ENCODE data around the gene TYW1B. TPM values are rescaled to one million over a fixed set of nuclear protein-coding genes. Genes with fewer than 3 reads are reported as not detected.
"Not testable (repeated sequence)": the region's sequence is repeated elsewhere in the genome, so short reads cannot be mapped to it uniquely, and the experiment has no call there.

TYW1B gene
- total and polyA plus RNA-seq, 11 donors, result 0.44 to 5.7 (median 1.9) TPM

DNA sequence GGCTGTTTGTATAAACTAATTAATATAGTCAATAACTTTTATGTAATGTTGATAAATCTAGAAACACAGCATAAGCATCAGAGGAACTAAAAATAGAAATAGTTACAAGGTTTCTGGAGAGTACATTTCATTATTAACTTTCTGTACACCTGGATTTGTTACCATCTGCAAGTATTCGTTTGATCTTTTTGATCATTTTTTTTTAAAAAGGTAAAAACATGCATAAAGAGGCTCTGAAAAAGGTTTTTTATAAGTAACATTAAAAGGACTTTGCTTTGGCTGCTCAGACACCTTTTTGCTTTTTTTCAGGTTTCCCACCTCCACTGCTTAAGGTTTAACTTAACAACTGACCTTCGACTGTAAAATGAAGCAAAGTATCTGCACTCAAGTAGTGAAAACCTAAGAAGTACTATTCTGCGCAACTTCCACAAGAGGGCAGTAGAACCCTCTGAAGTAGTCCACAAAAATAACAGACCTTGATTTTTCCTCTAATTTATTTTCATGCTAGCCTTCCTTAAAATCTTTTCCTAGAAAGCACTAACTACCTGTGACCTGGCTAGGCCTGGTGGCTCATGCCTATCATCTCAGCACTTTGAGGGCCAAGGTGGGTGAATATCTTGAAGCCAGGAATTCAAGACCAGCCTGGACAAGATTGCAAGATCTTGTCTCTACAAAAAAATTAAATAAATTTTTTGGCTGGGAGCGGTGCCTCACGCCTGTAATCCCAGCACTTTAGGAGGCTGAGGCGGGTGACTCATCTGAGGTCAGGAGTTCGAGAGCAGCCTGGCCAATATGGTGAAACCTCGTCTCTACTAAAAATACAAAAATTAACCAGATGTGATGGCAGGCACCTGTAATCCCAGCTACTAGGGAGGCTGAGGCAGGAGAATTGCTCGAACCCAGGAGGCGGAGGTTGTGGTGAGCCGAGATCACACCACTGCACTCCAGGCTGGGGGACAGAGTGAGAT lies 4.0 kb downstream of the TYW1B start:
- ATAC-seq, H3K27me3 ChIP-seq, H3K27ac ChIP-seq, H3K36me3 ChIP-seq, H3K9me3 ChIP-seq, DNase-seq, H3K4me3 ChIP-seq: not testable (repeated sequence)
- TF ChIP-seq, protein P1, sequence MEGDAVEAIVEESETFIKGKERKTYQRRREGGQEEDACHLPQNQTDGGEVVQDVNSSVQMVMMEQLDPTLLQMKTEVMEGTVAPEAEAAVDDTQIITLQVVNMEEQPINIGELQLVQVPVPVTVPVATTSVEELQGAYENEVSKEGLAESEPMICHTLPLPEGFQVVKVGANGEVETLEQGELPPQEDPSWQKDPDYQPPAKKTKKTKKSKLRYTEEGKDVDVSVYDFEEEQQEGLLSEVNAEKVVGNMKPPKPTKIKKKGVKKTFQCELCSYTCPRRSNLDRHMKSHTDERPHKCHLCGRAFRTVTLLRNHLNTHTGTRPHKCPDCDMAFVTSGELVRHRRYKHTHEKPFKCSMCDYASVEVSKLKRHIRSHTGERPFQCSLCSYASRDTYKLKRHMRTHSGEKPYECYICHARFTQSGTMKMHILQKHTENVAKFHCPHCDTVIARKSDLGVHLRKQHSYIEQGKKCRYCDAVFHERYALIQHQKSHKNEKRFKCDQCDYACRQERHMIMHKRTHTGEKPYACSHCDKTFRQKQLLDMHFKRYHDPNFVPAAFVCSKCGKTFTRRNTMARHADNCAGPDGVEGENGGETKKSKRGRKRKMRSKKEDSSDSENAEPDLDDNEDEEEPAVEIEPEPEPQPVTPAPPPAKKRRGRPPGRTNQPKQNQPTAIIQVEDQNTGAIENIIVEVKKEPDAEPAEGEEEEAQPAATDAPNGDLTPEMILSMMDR (IDR thresholded peaks at IDR 0.05), result peak; percentile 38 to 58 (median 43)
- H3K4me1 ChIP-seq, result peaks cover 0 to 12% (median 7%) of the 10 kb centered on the region in 12 donors
- 64 to 74% (median 68%) methylated on average over 10 of the region's 11 CpGs for WGBS, 4 donors
- intact Hi-C loops (cut with DNase I), result loop anchor here in 4 of 10 donors (5.0 to 10.0 kb wide), 3 partner anchors 91 to 101 kb away; partner anchors contain the start of gene POM121 (in 1 of the 4)

DNA sequence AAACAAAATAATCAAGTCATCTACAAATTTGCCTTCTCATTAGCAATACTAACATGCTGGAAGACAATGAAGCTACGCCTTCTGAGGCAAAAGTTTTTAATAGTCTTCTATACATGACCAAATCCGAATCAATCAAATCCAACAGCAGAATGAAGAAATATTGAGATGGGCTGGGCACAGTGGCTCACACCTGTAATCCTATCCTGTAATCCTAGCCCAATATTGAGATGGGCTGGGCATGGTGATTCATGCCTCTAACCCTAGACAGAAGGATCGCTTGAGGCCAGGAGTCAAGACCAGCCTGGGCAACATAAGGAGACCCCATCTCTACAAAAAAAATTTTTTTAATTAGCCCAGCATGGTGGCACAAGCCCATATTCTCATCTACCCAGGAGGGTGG lies 5.5 kb downstream of the TYW1B start:
- ATAC-seq, H3K27me3 ChIP-seq, H3K27ac ChIP-seq, H3K4me3 ChIP-seq, DNase-seq, H3K9me3 ChIP-seq, H3K36me3 ChIP-seq, H3K4me1 ChIP-seq: not testable (repeated sequence)
- intact Hi-C loops (cut with DNase I), result loop anchor here in 4 of 10 donors (5.0 to 10.0 kb wide), 3 partner anchors 92 to 102 kb away; partner anchors contain the start of gene POM121 (in 1 of the 4)
- 87 to 95% (median 93%) methylated on average over 3 of the region's 3 CpGs for WGBS, 4 donors

DNA sequence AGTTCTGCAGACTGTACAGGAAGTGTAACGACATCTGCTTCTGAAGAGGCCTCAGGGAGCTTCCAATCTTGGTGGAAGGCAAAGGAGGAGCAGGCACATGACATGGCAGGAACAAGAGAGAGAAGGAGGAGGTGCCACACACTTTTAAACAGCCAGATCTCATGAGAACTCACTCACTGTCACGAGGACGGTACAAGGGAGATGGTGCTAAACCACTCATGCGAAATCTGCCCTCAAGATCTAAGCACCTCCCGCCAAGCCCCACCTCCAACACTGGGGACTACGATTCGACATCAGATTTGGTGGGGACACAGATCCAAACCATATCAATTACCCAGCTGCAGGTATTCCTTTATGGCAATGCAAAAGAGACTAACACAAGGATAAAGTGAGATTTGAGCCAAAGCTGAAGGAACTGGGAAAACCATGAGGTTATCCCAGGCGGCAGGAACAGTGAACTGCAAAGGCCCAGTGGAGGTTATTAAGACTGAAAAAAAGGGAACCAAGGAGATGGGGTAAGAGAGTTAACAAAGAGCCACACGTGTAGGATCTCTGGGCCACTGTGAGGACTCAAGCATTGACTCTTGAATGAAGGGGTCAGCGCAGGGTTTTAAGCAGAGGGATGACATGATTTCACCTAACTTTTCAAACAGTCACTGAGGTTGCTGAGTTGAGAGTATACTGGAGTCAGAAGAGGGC lies 9.2 kb downstream of the TYW1B start:
- H3K4me3 ChIP-seq; H3K27ac ChIP-seq; intact Hi-C loops (cut with DNase I); DNase-seq; H3K9me3 ChIP-seq; H3K27me3 ChIP-seq; H3K4me1 ChIP-seq; ATAC-seq: not testable (repeated sequence)
- peaks cover 0 to 10% (median 0%) of the 10 kb centered on the region in 9 donors for H3K36me3 ChIP-seq
- WGBS, 4 donors, result 93 to 96% (median 94%) methylated on average over 10 of the region's 10 CpGs

DNA sequence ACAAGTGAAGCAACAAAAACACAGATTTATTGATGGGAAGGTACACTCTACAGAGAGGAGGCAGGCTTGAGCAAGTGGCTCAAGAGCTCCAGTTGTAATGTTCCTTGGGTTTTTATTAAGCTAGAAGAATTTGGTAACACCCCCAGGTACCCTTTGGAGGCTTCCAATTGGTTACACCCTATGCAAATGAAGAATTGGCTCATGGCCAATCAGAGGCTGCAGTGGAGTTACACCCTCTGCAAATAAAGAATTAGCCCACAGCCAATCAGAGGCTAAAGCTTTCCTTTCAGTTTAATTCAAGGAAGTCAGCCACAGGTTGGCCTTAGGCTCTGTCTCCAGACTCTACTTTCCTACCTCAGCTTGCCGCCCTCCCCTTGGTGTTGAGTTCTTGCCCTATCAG lies 10.3 kb downstream of the TYW1B start:
- intact Hi-C loops (cut with DNase I); H3K9me3 ChIP-seq; H3K27me3 ChIP-seq; DNase-seq; H3K27ac ChIP-seq; H3K4me1 ChIP-seq; H3K4me3 ChIP-seq; ATAC-seq: not testable (repeated sequence)
- peaks cover 0 to 20% (median 0%) of the 10 kb centered on the region in 9 donors for H3K36me3 ChIP-seq
- WGBS, 4 donors, result 94 to 100% (median 100%) methylated on average over 1 of the region's 1 CpG

DNA sequence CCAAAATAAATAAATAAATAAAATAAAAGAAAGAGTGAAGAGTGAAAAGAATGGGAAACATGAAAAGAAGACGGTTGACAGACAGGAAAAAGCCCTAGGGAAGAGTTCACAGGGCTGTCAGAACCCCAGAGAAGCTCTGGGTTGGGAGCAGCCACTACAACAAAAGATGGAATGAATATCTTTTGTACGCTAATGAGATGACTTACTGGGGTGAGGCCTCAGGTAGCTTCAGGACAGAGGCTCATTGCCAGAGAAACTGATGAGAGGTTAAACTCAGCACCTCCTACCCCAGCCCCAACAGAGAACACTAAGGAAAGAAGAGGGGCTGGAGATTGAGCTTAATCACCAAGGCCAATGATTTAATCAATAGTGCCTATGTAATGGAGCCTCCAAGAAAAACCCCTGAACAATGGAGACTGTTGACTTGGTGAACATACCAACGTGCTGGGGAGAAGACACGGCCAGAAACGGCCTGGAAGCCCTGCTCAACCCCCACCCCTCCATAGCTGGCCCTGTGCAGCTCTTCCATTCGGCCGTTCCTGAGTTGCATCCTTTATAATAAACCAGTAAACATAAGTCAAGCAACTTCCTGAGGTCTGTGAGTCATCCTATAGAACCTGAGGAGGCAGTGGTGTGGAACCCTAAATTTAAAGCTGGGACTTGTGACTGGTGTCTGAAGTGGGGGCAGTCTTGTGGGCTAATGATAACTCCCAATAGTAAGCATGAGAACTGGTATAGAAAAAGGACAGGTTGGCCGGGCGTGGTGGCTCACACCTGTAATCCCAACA lies 11.4 kb downstream of the TYW1B start:
- intact Hi-C loops (cut with DNase I); H3K4me3 ChIP-seq; ATAC-seq; H3K27ac ChIP-seq; H3K27me3 ChIP-seq; H3K4me1 ChIP-seq; DNase-seq; H3K9me3 ChIP-seq: not testable (repeated sequence)
- 88 to 95% (median 90%) methylated on average over 9 of the region's 9 CpGs for WGBS, 4 donors
- H3K36me3 ChIP-seq, result peaks cover 0 to 25% (median 0%) of the 10 kb centered on the region in 9 donors

DNA sequence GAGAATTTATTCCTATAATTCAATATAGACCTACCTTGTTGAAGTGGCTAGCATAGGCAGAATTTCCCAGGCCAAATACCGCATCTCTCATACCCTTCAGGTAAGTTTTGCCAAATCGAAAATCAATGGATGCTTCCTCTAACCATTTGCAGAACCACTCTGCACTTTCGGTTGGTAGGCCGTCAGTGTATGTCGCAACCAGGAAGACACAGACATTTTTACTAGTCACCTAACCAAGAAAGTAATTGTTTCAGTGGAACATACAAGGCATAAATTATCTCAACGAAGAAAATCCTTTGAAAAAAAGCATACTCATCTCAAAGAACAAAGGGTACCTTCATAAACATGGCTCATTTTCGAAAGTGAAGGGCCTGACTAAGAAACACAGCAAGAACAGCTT lies 17.6 kb downstream of the TYW1B start:
- 89 to 94% (median 92%) methylated on average over 6 to 7 of the region's 7 CpGs for WGBS, 4 donors
- peaks cover 0 to 54% (median 23%) of the 10 kb centered on the region in 9 donors for H3K36me3 ChIP-seq
- H3K4me1 ChIP-seq; ATAC-seq; DNase-seq; H3K27me3 ChIP-seq; H3K27ac ChIP-seq; intact Hi-C loops (cut with DNase I); H3K4me3 ChIP-seq; H3K9me3 ChIP-seq: not testable (repeated sequence)

DNA sequence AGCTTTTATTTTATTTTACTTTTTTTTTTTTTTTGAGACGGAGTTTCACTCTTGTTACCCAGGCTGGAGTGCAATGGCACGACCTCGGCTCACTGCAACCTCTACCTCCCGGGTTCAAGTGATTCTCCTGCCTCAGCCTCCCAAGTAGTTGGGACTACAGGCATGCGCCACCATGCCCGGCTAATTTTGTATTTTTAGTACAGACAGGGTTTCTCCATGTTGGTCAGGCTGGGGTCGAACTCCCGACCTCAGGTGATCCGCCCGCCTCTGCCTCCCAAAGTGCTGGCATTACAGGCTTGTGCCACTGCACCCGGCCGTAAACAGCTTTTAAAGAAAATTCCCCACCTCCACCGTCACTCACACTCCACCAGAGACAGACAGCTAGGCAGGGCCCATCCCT lies 19.5 kb downstream of the TYW1B start:
- WGBS, 4 donors, result 85 to 95% (median 93%) methylated on average over 13 of the region's 13 CpGs
- intact Hi-C loops (cut with DNase I); H3K27ac ChIP-seq; DNase-seq; ATAC-seq; H3K9me3 ChIP-seq; H3K4me3 ChIP-seq; H3K27me3 ChIP-seq; H3K4me1 ChIP-seq: not testable (repeated sequence)
- H3K36me3 ChIP-seq, result peaks cover 0 to 61% (median 32%) of the 10 kb centered on the region in 9 donors

DNA sequence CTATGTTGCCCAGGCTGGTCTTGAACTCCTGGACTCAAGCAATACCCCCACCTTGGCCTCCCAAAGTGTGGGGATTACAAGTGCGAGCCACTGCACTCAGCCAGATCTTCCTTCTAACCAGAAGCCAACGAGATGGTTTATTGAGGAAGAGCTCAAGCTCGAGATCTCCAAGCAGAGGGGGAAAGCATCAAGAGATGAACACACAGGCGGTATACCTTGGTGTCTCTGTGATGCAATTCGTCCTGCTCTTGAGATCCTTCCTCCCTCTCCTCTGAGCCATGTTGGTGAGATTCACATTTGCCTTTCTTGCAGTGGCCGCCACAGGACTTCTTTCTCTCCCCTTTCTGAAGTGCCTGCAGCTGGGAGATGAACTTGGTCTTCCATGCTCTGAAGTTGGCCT lies 21.1 kb downstream of the TYW1B start:
- 68 to 87% (median 84%) methylated on average over 6 of the region's 6 CpGs for WGBS, 4 donors
- H3K4me1 ChIP-seq; H3K27ac ChIP-seq; H3K9me3 ChIP-seq; H3K27me3 ChIP-seq; H3K4me3 ChIP-seq; DNase-seq; ATAC-seq; intact Hi-C loops (cut with DNase I): not testable (repeated sequence)
- H3K36me3 ChIP-seq, result peaks cover 0 to 64% (median 32%) of the 10 kb centered on the region in 9 donors
